ENCODE results near the gene ABHD10. TPM values are rescaled to one million over a fixed set of nuclear protein-coding genes. Genes with fewer than 3 reads are reported as not detected.

ABHD10 gene
- total and polyA plus RNA-seq, 8 donors: 11.6 to 61.7 (median 15.1) TPM; not detected in 1

- intact Hi-C loops (cut with DNase I; ENCODE audit: low total_unique reads): no loop called here
- Histone ChIP-seq H3K27ac (no peak overlapping the region), H3K4me3 (no peak overlapping the region), H3K36me3 (no peaks in the 10 kb centered on the region), H3K4me1 (peaks cover 9 to 38% (median 22%) of the 10 kb centered on the region in 4 donors), H3K27me3 (no peaks in the 10 kb centered on the region), H3K9me3 (no peaks in the 10 kb centered on the region)
- TF ChIP-seq CTCF (IDR thresholded peaks at IDR 0.05) (no peak), EP300 (IDR thresholded peaks at IDR 0.05) (no peak), POLR2A (IDR thresholded peaks at IDR 0.05) (no peak), POLR2AphosphoS5 (IDR thresholded peaks at IDR 0.05) (no peak)
- DNase-seq: no peak
- WGBS, 5 donors: 70 to 81% (median 76%) methylated on average over 3 of the region's 3 CpGs
Observed at GRCh38 chr3:112010636-112011035, 31.8 kb downstream of the ABHD10 start.

- no peaks in the 10 kb centered on the region for H3K9me3 ChIP-seq
- H3K27ac ChIP-seq: no peak overlapping the region
- DNase-seq: no peak
- H3K4me1 ChIP-seq: peaks cover 9 to 38% (median 22%) of the 10 kb centered on the region in 4 donors
- intact Hi-C loops (cut with DNase I; ENCODE audit: low total_unique reads): no loop called here
- no peaks in the 10 kb centered on the region for H3K27me3 ChIP-seq
- no peaks in the 10 kb centered on the region for H3K36me3 ChIP-seq
- TF ChIP-seq CTCF (IDR thresholded peaks at IDR 0.05): no peak
- no peak for TF ChIP-seq POLR2AphosphoS5 (IDR thresholded peaks at IDR 0.05)
- no peak for TF ChIP-seq EP300 (IDR thresholded peaks at IDR 0.05)
- no peak for TF ChIP-seq POLR2A (IDR thresholded peaks at IDR 0.05)
- 64 to 80% (median 71%) methylated on average over 6 of the region's 6 CpGs for WGBS, 5 donors
- no peak overlapping the region for H3K4me3 ChIP-seq
Observed at GRCh38 chr3:112011376-112011940, 32.6 kb downstream of the ABHD10 start.

- Histone ChIP-seq H3K4me1 (peaks cover 9 to 37% (median 22%) of the 10 kb centered on the region in 4 donors), H3K9me3 (no peaks in the 10 kb centered on the region), H3K36me3 (no peaks in the 10 kb centered on the region), H3K27me3 (no peaks in the 10 kb centered on the region), H3K4me3 (no peak overlapping the region), H3K27ac (no peak overlapping the region)
- TF ChIP-seq EP300 (IDR thresholded peaks at IDR 0.05) (no peak), POLR2AphosphoS5 (IDR thresholded peaks at IDR 0.05) (no peak), CTCF (IDR thresholded peaks at IDR 0.05) (no peak), POLR2A (IDR thresholded peaks at IDR 0.05) (no peak)
- WGBS, 5 donors: 26 to 52% (median 36%) methylated on average over 6 of the region's 6 CpGs
- intact Hi-C loops (cut with DNase I; ENCODE audit: low total_unique reads): no loop called here
- no peak for DNase-seq
Observed at GRCh38 chr3:112012205-112012992, 33.6 kb downstream of the ABHD10 start.

GRCh38 chr3:112013058-112013783, 34.4 kb downstream of the ABHD10 start:
- intact Hi-C loops (cut with DNase I; ENCODE audit: low total_unique reads): no loop called here

More at GRCh38 chr3:112013058-112013783, 34.4 kb downstream of the ABHD10 start:
- Histone ChIP-seq H3K9me3 (no peaks in the 10 kb centered on the region), H3K36me3 (no peaks in the 10 kb centered on the region), H3K27me3 (no peaks in the 10 kb centered on the region), H3K4me1 (peaks cover 9 to 28% (median 17%) of the 10 kb centered on the region in 4 donors), H3K27ac (peak overlapping the region in 1 of 5 donors; percentile 0), H3K4me3 (no peak overlapping the region)
- DNase-seq: peak; percentile 67 to 91
- 32 to 38% (median 36%) methylated on average over 19 of the region's 19 CpGs for WGBS, 5 donors
- TF ChIP-seq CTCF (IDR thresholded peaks at IDR 0.05) (peak in 5 of 7 experiments; percentile 53 to 62 (median 57)), POLR2AphosphoS5 (IDR thresholded peaks at IDR 0.05) (peak in 1 of 3 donors; percentile 33), POLR2A (IDR thresholded peaks at IDR 0.05) (no peak), EP300 (IDR thresholded peaks at IDR 0.05) (no peak)
